GM18868 (cell line): ENCODE results near the gene NPPC.

Experiments
- ATAC-seq: cut with Tn5 transposase; IDR thresholded peaks from one replicate; pipeline ENCODE4 v1.9.1; 2021; ENCODE audit warnings: mild to moderate bottlenecking, moderate library complexity; ENCODE audit not compliant: unreplicated experiment

The NPPC gene

DNA sequence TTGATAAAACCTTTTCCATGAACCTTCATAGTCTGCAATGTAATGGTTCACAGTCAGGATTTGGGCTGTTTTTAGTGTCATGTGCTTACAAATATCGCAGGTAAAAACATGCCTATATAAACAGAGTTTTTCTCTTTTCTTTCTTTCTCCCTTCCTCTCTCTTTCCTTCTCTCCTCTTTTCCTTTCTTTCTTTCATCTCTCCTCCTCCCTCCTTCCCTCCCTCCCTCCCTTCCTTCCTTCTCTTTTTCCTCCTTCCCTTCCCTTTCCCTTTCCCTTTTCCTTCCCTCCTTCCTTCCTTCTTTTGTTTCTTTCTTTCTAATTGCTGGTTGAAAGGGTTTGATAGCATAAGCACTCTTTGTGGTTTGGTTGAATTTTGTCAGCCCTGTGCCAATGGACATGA, 9.6 kb upstream of the NPPC start:
- no peak for ATAC-seq

- ATAC-seq: no peak
These were observed 9.0 kb upstream of the NPPC start for GRCh38 chr2:231935207-231935524.

- no peak for ATAC-seq
These were observed 8.4 kb upstream of the NPPC start for GRCh38 chr2:231934441-231935206.

DNA sequence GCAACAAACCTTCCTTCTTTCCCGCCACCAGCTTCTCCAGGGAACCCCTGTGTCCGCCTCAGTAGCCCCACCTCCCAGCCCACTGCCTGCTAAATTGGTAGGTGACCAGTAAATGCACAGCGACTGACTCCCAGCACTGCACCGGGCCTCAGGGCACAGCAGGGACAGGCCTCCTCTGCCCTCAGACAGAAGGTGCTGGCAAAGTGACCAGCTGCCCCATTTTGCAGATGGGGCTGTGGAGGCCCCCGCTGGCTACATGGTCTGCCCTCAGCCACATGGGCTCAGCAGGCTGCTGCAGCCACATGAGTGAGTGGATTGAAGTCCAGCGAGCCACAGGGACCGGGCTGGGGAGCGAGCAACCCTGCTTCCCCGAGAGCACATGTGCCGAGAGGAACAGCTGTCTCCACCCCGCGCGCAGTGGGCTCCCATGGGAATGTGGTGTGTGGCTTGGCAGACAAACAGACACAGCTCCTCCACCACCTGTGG, 7.8 kb upstream of the NPPC start:
- no peak for ATAC-seq

GRCh38 chr2:231932985-231933915, 7.1 kb upstream of the NPPC start:
- ATAC-seq: no peak

- no peak for ATAC-seq
These were observed 6.4 kb upstream of the NPPC start for GRCh38 chr2:231932711-231932970.

GRCh38 chr2:231931481-231931915, 5.3 kb upstream of the NPPC start:
- ATAC-seq: no peak

DNA sequence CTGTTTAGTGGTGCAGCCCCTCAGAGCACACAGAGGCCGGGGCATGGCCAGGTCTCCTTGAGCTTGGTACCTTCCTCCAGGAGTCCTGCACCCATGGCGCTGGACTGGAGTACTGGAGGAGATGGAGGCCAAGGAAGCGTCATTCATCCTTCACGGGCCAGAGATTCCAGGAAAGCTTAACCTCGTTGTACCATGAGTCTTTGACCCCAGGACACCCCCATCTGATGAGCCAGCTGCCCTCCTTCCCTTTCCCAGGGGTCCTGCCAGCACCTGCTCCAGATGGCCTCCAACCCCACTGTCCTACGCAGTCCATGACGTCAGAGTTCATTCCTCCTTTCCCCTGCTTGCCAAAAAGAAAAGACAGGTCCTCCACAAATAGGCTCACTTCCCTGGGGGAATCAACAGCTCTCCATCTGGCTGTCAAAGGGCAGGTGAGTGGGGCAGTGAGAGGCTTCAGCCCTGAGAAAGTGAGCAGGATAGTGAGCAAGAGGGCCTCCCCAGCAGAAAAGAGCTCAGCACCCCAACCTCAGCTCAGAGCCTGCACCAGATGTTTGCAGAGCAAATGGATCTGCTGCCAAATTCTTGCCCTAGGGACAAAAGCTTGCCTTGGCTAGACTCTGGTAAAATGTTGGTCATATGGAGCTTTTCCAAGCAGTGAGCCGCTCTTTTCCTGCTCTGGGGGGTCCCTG, 4.5 kb upstream of the NPPC start:
- no peak for ATAC-seq

DNA sequence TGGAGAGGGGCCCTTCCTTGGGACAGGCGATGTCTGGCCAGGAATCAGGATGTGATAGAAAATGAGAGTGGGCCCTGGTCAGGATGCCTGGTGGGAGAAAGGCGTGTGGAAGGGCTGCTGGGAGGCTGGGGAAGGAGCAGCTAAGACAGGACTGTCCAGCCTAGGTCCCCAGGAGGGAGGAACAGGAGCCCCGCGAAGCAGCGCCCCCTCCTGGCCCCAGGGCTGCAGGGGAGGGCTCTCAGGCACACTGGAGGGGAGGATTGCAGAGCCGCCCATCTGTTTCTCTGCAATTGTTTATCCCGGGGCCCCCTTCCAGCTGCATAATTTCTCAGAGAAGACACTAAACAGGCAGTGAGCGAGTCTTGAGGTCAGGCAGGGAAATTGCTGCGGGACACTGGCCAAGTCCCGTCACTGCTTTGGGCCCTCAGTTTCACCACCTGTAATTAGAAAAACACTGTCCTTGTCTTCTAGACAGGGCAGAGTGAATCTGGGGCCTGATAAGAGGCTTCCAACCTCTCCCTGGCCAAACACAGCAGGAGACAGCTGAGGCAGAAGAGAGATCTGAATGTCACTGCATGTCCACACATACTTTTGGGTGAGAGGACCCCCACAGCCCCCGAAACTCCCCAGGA, 3.9 kb upstream of the NPPC start:
- no peak for ATAC-seq

DNA sequence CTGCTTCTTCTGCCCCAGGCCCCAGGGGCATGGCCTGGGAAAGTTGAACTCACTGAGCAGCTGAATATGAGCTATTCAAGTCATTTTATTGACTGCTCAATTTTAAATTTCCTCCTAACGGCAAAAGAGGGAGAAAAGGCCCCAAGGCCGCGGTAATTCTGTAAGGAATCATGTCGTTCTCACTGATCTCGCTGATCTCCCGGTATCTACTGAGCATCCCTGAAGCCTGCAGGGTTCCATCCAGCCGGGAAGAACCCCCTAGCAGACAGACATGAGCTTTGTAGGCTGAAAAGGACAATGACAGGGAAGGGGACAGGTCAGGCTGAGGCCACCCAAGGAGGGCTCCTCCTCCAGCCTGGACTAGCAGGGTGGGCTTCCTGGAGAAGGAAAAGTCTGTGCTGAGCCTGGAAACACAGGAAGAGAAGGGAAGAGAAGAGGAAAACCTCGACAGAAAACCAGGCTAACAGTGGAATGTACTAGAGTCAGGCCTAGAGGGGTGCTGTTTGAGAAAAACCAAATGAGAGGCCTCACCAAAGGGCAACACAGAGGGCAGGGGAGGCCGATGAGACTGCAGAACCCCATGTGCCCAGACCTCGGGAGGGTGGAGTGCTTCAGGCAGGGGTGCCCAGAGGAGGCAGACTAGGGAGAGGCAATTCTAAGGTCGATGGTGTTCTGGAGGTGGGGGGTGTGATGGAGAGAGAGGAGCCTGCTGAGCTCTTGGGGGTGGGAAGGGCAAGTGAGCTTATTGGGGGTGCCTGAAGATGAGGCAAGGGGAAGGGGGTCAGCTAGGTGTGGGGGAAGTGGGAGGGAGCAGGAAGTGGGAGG, 2.9 kb upstream of the NPPC start:
- no peak for ATAC-seq

DNA sequence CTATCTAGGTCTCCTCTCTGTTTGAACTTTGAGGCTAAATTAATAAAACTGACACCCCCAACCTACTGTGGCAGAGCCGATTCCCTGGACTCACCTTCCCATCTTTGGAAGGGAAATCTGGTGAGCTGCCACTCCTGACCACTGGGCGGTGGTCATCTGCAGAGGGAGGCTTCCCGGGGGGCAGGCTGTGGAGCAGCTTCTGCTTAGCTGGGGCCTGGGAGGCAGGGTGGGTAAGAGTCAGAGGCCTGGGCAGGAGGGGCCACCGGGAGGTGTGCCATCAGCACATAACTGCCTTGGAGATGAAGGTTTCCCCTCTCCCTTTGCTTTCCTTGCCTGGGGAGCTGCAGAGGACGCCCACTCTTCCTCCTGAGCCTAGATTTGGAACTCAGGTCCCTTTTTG, 2.3 kb upstream of the NPPC start:
- ATAC-seq: no peak

- no peak for ATAC-seq
These were observed 1.3 kb upstream of the NPPC start for GRCh38 chr2:231927566-231927890.

DNA sequence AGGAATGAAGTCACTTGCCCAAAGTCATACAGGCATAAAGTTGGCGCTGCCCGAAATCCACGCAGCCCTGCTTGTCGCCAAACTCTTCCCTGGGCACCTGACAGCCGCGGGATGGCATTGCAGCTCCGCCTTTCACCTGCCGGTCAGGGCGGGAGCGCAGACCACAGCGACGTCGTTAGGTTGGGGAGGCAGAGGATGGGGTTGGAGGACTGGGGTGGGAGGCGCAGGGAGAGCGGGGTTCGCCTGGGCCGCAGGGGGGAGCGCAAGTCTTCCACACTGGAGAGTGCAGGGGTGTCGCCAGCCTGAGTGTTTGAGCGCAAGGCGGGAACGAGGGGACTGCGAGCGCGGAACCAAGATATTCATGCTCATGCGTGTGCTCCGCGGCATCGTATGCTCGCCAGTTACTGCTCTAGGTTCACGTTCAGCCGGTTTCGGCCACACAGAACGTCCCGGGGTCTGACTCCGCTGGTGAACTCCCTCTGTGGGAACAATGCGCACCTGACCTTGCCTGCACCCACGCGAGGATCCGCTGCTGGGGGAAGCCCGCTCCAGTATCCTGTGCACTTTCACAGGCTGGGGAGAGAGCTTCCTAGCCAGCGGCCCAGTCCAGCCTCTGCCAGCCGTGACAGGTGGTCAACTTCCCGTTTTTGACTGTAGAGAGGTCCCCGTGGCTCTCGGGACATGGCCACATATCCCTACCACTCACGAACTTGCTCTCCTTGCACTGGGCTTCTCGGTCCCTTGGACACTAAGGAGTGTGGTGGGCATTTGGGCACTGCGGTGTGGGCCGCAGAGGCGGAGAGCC, 767 bp upstream of the NPPC start:
- no peak for ATAC-seq

- ATAC-seq: no peak
These were observed 655 bp downstream of the NPPC start for GRCh38 chr2:231925303-231926179.

DNA sequence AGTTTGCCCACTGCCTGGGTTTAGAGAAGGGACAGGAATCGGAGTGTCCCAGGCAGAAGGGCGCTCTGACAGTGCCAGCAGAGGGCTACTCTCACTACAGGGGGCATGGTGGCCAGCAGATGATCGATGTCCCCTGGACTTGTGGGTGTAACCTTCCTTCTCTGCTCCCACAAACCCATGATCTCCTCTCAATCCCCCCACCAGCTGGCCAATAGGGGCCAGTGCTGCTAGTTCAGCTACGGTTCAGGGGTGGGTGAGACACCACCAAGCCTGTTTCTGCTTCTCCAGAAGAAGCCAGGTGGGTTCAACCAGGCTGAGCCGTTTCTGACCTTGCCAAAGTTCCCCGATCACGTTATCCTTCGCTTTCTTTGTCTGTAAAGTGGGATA, 1.3 kb downstream of the NPPC start:
- no peak for ATAC-seq

DNA sequence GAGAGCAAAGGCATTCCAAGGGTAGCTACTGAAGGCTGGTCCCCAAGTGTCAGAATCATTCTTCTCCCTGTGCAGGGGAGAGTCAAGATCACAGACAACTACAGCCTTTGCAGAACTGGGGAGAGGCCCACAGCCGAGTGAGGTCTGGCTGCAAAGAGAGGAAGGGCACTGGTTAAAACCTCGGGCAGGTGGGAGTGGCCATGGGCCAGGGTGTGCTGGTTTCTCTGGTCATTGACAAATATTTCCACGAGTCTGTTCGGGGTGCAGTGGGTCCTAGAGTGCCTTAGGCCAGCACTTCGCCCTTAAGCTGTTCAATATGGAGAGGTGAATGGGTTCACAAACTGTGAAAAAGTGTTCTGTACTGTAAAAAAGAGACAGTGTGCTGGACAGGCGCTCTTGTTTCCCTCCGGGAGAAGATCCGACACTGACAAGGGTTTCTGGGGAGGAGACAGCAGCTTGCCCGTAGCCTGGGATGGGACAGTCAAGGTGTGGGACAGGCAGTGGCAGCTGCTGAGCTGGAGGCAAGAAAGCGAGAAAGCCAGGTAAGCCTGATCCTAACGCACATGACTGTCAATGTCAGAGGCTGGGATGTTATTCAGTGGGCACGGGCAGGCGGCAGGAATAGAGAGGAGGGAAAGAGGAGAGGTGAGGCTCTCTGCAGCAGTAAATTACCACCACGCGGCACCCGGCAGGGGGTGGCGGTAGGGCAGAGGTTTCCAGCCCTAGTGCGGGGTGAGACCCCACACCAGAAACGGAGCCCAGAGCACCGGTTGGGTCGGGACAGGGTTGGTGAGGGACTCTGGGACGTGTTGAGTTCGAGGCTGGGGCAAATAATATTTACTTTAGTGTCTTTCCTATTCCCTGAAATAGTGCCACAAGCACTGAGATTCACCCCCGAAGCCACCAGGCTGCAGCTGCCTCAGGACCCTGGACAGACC, 2.0 kb downstream of the NPPC start:
- no peak for ATAC-seq

DNA sequence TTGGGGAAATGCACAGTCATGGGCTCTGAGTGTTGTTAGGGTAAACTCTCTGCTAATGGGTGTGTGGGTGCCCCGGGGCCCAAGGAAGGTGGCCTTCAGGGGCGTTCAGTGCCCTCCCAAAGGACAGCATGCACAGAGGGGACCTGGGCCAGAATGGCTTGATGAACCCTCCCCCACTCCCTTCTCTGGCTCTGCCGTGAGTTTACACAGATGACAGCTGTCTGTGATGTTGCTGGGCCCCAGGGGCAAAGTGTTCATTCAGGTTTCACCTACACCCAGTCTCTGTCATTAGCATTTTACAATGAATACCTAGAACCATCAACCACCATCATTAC, 3.2 kb downstream of the NPPC start:
- no peak for ATAC-seq
